HEK293 (cell line): ENCODE results near the gene SYCN.

Source experiments
- CTCF ChIA-PET: fragments of 350-600 bp; formaldehyde crosslinking; extraction: SDS; loops from one replicate; lab custom pipeline; 2021; ENCODE audit warnings: antibody characterized with exemption; lab: Yijun Ruan, JAX
- POLR2A ChIA-PET: fragments of 300-600 bp; formaldehyde crosslinking; extraction: SDS; loops from one replicate; lab custom pipeline; 2020; ENCODE audit warnings: antibody characterized with exemption, inconsistent platforms; lab: Yijun Ruan, JAX
- H3K27ac ChIP-seq: fragments of 200-500 bp; sonication (Bioruptor generic); 2 replicates; pipeline ENCODE4 v1.5.1; 2014; ENCODE audit warnings: low read depth, low read length, control low read depth, inconsistent platforms; ENCODE audit errors: extremely low read depth
- H3K36me3 ChIP-seq, 2 experiments: fragments of 200-500 bp in 1 of 2; sonication (Bioruptor generic) in 1 of 2; 1 replicate in 1 of 2; 2 replicates in 1 of 2; pipeline ENCODE4 v1.5.1; 2014 to 2017; ENCODE audit warnings: inconsistent platforms in 2 of 2, low read length in 2 of 2; ENCODE audit not compliant: control insufficient read depth in 2 of 2, insufficient read depth in 1 of 2
- H3K4me1 ChIP-seq: fragments of 200-500 bp; sonication (Bioruptor generic); 2 replicates; pipeline ENCODE4 v1.5.1; 2014; ENCODE audit warnings: mild to moderate bottlenecking, low read length, inconsistent platforms; ENCODE audit not compliant: control insufficient read depth, insufficient read depth
- H3K4me3 ChIP-seq: 2 replicates; pipeline ENCODE4 v1.5.1; 2011; ENCODE audit warnings: low read depth, mild to moderate bottlenecking, control low read depth, low read length, moderate library complexity
- H3K9me3 ChIP-seq: fragments of 200-500 bp; sonication (Bioruptor generic); 2 replicates; pipeline ENCODE4 v1.5.1; 2014; ENCODE audit warnings: low read depth, low read length, inconsistent platforms; ENCODE audit not compliant: control insufficient read depth, insufficient read depth
- KLF9 ChIP-seq: fragments of 450-650 bp; formaldehyde crosslinking; IDR thresholded peaks from 2 replicates; pipeline ENCODE4 v1.5.1; 2016; ENCODE audit warnings: missing biosample characterization, missing genetic modification characterization, low read depth
- MEIS1 ChIP-seq: sonication (generic); formaldehyde crosslinking; IDR thresholded peaks from 2 replicates; pipeline ENCODE4 v1.8.1; 2022; ENCODE audit warnings: missing genetic modification reagents, mild to moderate bottlenecking, borderline replicate concordance
- SALL2 ChIP-seq: fragments of 450-650 bp; formaldehyde crosslinking; IDR thresholded peaks from 2 replicates; pipeline ENCODE4 v1.5.0; 2017; ENCODE audit warnings: missing biosample characterization, mild to moderate bottlenecking, missing genetic modification characterization, borderline replicate concordance
- SCRT2 ChIP-seq: fragments of 450-650 bp; formaldehyde crosslinking; IDR thresholded peaks from 2 replicates; pipeline ENCODE4 v1.5.1; 2016; ENCODE audit warnings: missing biosample characterization, missing genetic modification characterization
- ZBTB11 ChIP-seq: fragments of 450-650 bp; formaldehyde crosslinking; conservative IDR thresholded peaks from 2 replicates; pipeline ENCODE4 v1.5.1; 2016; ENCODE audit warnings: low read depth, missing biosample characterization, missing genetic modification characterization
- ZNF121 ChIP-seq: fragments of 450-650 bp; formaldehyde crosslinking; IDR thresholded peaks from 2 replicates; pipeline ENCODE4 v1.5.1; 2016; ENCODE audit warnings: missing biosample characterization, missing genetic modification characterization
- ZNF18 ChIP-seq: fragments of 450-650 bp; formaldehyde crosslinking; IDR thresholded peaks from 2 replicates; pipeline ENCODE4 v1.5.1; 2016; ENCODE audit warnings: missing biosample characterization, missing genetic modification characterization
- ZNF214 ChIP-seq: fragments of 450-650 bp; formaldehyde crosslinking; IDR thresholded peaks from 2 replicates; pipeline ENCODE4 v1.5.1; 2017; ENCODE audit warnings: missing biosample characterization, mild to moderate bottlenecking, missing genetic modification characterization, borderline replicate concordance
- ZNF354C ChIP-seq: fragments of 450-650 bp; formaldehyde crosslinking; IDR thresholded peaks from 2 replicates; pipeline ENCODE4 v1.5.1; 2016; ENCODE audit warnings: missing biosample characterization, missing genetic modification characterization, low read depth, borderline replicate concordance
- ZNF394 ChIP-seq: fragments of 450-650 bp; formaldehyde crosslinking; IDR thresholded peaks from 2 replicates; pipeline ENCODE4 v1.5.1; 2016; ENCODE audit warnings: missing biosample characterization, missing genetic modification characterization, mild to moderate bottlenecking, moderate library complexity, borderline replicate concordance
- ZNF398 ChIP-seq: fragments of 450-650 bp; formaldehyde crosslinking; IDR thresholded peaks from 2 replicates; pipeline ENCODE4 v1.5.1; 2017; ENCODE audit warnings: missing biosample characterization, missing genetic modification characterization
- ZNF416 ChIP-seq: fragments of 450-650 bp; formaldehyde crosslinking; IDR thresholded peaks from 2 replicates; pipeline ENCODE4 v1.5.1; 2016; ENCODE audit warnings: missing biosample characterization, missing genetic modification characterization
- ZNF585B ChIP-seq: fragments of 450-650 bp; formaldehyde crosslinking; IDR thresholded peaks from 2 replicates; pipeline ENCODE4 v1.5.1; 2016; ENCODE audit warnings: missing biosample characterization, missing genetic modification characterization
- ZNF629 ChIP-seq: fragments of 450-650 bp; formaldehyde crosslinking; IDR thresholded peaks from 2 replicates; pipeline ENCODE4 v1.5.1; 2017; ENCODE audit warnings: missing biosample characterization, missing genetic modification characterization
- ZNF664 ChIP-seq: fragments of 450-650 bp; formaldehyde crosslinking; IDR thresholded peaks from 2 replicates; pipeline ENCODE4 v1.5.1; 2016; ENCODE audit warnings: missing biosample characterization, missing genetic modification characterization
- ZNF707 ChIP-seq: fragments of 450-650 bp; formaldehyde crosslinking; IDR thresholded peaks from 2 replicates; pipeline ENCODE4 v1.5.1; 2016; ENCODE audit warnings: missing biosample characterization, missing genetic modification characterization
- ZNF76 ChIP-seq: fragments of 450-650 bp; formaldehyde crosslinking; IDR thresholded peaks from 2 replicates; pipeline ENCODE4; 2016; ENCODE audit warnings: low read depth, missing biosample characterization, missing genetic modification characterization, borderline replicate concordance
- ZNF843 ChIP-seq: fragments of 450-650 bp; formaldehyde crosslinking; IDR thresholded peaks from 2 replicates; pipeline ENCODE4 v1.5.1; 2016; ENCODE audit warnings: missing biosample characterization, missing genetic modification characterization

SYCN gene

GRCh38 chr19:39238209-39238608, 34.1 kb upstream of the SYCN start:
- no peak overlapping the region for H3K27ac ChIP-seq
- no peak for TF ChIP-seq SCRT2 (tag by site-specific recombination)
- TF ChIP-seq ZNF629 (tag by site-specific recombination) = no peak
- TF ChIP-seq ZNF398 (tag by site-specific recombination) = no peak
- peak; percentile 98 for TF ChIP-seq ZNF121
- TF ChIP-seq MEIS1 (CRISPR knock-in tag) = no peak
- no peak for TF ChIP-seq ZNF354C (tag by site-specific recombination)
- no peak for TF ChIP-seq SALL2 (tag by site-specific recombination)
- no peak for TF ChIP-seq ZNF585B
- no peak for TF ChIP-seq ZNF843 (tag by site-specific recombination)
- no peak for TF ChIP-seq KLF9
- 0 out of 2 replicates have a peak, but pooled peaks have one; percentile 33 for TF ChIP-seq ZNF416
- no peak for TF ChIP-seq ZNF18 (tag by site-specific recombination)
- peak; percentile 26; the same call in 1 of the 2 replicates for TF ChIP-seq ZNF394
- no peak for TF ChIP-seq ZNF214
- no peak for TF ChIP-seq ZBTB11
- TF ChIP-seq ZNF76 = no peak
- TF ChIP-seq ZNF664 (tag by site-specific recombination) = no peak
- TF ChIP-seq ZNF707 = no peak
- peaks cover 5% of the 10 kb centered on the region; the same call in 1 of the 2 replicates for H3K4me1 ChIP-seq
- H3K36me3 ChIP-seq = no peaks in the 10 kb centered on the region
- ChIA-PET POLR2A (interaction anchor here (0.9 kb wide), 1 partner anchor 11 kb away, joined by 6 read pairs; no protein-coding TSS in a partner anchor), CTCF (interaction anchor here (1.2 to 1.3 kb wide), 3 partner anchors 14 to 85 kb away, joined by 3 to 4 read pairs (median 3); no protein-coding TSS in a partner anchor)
- no peaks in the 10 kb centered on the region for H3K9me3 ChIP-seq
- H3K4me3 ChIP-seq = no peak overlapping the region
